ENCODE results near the gene GRB2.
"Not testable (repeated sequence)": the region's sequence is repeated elsewhere in the genome, so short reads cannot be mapped to it uniquely, and the experiment has no call there.

The GRB2 gene

DNA sequence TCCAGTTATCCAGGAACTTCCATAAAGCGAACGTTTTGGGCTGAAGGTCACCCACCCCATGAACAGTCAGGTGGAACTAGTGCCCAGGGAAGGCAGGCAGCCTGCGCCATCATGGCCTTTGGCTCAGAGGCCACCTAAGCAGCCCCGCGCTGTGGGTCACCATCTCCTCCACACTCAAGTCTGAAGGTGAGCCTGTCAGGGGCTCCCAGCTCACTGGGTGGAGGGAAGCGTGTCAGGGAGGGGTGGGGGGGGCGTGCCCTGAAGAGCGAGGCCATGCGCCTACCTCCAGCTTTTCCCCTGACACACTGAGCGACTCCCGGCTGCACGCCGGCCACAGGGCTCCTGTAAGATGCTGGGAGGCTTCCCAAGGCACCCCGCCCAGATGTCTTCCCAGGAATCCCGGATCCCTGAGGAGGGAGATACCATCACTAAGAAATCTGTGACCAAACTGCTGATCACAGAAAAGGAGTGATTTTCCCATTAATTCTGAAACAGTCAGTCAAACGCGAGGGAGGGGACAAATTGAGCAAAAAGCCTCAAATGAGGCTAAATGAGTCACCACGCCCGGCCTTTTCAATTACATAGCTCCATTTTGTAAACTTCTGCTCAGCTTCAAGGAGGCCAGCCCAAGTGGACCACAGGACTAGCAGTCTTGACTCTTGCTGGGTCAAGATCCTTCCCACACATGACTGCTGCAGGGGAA, 89.8 kb downstream of the GRB2 start:
- DNase-seq: peak; percentile 53

DNA sequence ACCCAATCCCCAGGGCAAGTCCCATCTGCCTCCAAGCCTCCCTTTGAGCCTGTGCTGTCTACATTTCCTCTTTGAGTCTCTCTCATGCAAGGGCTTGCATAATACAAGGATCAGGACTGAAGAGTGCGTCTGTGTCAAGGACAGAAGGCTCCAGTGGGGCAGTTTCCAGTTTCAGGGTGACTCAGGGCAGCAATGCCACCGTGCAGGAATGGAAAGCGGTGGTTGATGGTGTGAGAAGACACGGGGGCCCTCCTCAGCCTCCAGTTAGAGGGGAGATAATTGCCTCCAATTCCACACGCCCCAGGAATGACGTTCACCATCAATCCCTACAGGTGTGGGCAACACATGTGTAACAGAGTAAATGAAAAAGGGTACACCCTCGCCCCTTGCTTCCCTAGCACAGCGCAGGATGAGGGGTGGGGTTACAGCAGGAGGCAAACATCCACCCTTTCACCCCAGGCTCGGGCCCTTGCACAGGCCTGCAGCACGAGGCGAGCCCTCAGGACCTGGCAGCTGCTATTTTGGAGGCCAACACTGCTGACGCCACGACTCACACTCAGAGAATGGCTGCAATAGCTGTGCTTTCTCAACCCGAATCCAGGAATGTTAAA, 91.4 kb downstream of the GRB2 start:
- no peak for DNase-seq

DNA sequence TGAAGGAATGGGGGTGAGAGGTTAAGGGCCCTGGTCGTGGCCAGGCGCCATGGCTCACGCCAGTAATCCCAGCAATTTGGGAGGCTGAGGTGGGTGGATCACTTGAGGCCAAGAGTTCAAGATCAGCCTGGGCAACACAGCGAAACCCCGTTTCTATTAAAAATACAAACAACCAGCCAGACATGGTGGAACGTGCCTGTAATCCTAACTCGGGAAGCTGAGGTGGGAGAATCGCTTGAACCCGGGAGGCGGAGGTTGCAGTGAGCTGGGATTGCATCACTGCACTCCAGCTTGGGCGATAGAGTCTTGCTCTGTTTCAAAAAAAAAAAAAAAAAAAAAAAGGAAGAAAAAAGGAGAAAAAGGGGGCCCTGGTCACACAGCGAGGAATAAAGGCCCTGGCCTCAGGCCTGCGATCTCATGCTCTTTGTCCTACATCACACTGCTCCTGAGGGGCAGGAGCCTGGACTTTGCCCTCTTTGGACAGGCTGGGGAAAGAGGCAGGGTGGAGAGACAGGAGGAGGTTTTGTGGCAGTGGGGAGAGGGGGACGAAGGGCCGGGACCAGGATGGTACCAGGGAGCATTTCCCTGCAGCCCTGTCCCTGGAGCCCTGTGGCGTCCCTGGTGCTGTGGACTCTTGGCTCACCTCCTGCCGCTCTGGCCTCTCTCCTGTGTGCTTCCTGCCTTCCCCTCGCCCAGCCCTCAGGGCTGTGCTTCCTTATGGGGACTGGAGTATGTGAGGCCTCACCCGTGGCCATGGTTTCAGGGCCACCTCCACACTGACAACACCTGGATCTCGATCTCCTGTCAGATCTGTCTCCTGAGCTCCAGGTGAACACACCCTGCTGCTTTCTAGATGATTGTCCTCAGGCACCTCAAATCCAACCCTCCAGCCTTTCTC, 96.5 kb downstream of the GRB2 start:
- DNase-seq: no peak

DNA sequence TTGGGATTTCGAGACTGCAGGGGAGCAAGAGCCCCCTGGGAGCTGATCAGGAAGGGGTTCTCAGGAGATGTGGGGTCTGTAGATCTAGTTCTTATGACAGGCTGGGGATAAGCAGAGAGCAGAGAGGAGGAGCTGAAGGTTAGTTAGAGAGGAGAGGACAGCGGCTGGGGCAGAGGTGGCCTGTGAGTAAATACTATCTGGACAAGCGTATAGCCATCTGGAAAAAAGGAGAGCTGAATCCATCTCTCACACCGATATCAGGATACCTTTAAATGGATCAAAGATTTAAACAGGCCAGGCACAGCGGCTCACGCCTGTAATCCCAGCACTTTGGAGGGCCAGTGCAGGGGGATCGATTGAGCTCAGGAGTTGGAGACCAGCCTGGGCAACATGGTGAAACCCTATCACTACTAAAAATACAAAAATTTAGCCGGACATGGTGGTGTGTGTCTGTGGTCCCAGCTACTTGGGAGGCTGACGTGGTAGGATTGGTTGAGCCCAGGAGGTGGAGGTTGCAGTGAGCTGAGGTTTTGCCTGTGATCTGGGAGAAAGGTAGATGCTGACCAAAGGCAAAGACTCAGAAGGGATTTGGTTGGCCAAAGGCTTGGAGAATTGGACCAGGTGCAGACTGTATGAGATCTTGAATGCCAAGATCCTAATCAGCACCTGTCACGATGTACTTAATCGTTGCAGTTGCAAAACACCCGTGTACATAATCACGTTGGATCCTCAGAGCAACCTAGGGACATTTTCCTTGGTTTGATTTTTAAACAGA, 97.3 kb downstream of the GRB2 start:
- DNase-seq: no peak

DNA sequence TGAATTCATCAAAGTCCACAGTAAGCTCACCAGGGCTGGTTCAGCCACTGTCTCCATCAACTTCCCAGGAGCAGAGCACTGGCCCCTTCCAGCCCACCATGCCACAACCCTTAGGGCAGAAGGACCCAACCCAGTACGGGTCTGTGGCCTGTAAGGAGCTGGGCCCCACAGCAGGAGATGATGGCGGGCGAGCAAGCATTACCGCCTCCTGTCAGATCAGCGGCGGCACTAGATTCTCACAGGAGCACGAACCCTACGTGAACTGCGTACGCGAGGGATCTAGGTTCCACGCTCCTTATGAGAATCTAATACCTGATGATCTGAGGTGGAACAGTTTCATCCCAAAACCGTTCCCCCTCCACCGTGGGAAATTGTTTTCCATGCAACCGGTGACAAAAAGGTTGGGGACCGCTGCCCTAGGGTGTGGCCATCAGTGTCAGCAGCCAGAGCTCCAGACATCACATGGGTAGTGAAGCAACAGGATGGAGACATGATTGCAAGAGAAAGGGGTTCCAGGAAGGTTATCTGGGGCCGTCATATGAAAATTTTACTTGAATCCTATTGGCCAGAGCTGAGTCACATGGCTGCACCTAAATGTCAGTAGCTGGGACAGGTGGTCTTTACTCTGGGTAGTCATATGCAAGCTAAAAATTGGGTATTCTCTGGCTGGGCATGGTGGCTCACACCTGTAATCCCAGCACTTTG, 103.8 kb downstream of the GRB2 start:
- no peak for DNase-seq

DNA sequence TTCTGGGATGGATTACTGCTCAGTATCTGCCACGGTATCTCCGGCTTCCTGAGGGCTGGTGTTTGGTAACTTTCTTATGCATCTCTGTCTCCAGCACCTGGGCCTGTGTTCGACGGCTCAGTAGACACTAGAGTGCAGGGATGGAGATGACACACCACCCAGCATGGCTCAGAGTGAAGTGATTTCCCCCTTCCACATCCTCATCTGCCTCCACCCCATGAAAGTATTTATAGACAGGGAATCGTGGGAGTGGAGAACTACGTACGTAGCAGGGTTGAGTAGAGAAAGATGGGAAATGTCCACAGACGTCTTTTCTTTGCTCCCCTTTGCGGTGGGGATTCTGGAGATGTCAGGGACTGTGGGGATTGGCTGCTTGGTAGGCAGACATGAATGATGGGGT, 104.4 kb downstream of the GRB2 start:
- no peak for DNase-seq

DNA sequence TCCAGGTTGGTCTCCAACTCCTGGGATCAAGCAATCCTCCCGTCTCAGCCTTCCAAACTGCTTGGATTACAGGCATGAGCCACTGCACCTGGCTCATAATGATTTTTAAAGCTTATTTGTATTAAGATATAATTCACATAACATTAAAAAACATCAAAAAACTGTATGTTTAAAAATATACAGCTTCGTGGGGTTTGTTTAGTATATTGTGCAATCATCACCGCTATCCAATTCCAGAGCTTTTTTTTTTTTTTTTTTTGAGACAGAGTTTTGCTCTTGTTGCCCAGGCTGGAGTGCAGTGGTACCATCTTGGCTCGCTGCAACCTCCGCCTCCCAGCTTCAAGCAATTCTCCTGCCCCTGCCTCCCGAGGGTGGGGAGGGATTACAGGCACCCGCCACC, 105.2 kb downstream of the GRB2 start:
- no peak for DNase-seq

DNA sequence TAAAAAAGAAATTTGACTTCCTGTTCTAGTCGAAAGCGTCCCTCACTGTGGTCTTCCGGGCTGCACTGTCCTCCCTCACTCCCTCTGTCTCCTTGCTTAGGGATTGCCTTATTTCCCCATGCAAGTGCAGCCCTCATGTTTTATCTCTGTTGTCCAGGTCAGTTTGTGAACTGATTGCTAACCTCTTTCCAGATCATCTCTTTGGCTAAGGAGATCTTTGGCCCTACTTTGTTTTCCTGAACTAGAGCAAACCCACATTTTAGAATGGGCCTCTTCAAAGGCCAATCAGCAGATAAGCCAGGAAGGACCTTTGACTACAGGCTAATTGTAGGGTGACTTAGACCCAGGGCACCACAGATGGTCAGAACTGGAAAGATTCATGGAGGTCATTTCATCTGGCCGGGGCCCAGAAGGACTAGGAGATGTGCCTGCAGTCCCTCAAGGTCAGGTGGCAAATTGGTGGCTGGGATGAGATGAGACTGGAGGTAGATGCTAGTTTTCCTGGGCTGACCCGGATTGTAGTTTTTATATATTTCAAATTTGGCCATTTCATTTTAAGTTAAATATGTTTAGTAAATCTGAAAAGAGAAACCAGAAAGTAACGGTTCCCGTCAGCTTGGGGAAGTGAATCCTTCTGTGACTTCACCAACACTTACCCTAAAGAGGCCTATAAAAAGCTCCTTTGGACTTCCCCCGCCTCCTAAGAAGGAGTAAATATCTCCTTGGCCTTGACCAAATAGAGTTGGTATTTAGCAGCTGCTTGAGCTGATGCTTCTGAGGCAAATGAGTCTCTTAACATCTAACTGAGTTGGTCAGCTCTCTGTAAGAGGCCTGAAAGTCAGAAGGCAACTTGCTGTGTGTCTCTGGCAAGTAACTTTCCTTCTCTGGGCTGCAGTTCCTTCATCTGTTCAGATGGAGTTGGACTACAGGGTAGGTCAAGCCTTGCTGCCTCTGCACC, 110.0 kb downstream of the GRB2 start:
- DNase-seq: peak; percentile 43

DNA sequence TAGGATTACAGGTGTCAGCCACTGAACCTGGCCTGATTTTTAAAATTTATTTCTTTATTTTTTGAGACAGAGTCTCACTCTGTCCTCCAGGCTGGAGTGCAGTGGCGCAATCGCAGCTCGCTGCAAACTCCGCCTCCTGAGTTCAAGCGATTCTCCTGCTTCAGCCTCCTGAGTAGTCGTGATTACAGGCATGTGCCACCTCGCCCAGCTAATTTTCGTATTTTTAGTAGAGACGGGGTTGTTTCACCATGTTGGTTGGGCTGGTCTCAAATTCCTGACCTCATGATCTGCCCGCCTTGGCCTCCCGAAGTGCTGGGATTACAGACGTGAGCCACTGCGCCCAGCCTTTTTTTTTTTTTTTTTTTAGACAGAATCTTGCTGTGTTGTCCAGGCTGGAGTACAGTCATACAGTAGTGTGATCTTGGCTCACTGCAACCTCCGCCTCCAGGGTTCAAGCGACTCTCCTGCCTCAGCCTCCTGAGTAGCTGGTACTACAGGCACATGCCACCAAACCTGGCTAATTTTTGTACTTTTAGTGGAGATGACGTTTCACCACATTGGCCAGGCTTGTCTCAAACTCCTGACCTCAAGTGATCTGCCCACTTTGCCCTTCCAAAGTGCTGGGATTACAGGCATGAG, 112.5 kb downstream of the GRB2 start:
- DNase-seq: not testable (repeated sequence)

DNA sequence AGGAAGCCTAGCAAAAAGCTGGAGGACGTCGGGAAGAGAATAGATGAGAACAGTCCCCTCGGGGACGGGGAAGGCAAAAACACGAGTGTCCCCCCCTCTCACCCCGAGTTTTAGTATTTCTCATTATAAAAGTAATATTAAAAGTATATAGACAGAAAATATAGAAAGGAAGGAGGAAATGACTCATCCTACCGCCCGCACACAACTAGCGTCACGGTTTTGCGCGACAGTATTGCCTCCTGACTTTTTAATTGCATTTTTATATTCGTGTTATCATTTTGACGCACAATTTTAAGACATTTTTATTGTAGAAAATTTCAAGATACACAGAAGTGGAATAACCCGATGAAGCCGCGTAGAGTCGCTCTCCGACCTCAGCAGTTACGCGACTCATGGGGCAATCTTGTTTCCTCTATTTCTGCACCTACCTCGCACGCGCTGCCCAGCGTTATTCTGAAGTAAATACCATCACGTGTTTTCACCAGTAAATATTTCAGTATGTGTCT, 115.6 kb downstream of the GRB2 start:
- DNase-seq: peak; percentile 75

DNA sequence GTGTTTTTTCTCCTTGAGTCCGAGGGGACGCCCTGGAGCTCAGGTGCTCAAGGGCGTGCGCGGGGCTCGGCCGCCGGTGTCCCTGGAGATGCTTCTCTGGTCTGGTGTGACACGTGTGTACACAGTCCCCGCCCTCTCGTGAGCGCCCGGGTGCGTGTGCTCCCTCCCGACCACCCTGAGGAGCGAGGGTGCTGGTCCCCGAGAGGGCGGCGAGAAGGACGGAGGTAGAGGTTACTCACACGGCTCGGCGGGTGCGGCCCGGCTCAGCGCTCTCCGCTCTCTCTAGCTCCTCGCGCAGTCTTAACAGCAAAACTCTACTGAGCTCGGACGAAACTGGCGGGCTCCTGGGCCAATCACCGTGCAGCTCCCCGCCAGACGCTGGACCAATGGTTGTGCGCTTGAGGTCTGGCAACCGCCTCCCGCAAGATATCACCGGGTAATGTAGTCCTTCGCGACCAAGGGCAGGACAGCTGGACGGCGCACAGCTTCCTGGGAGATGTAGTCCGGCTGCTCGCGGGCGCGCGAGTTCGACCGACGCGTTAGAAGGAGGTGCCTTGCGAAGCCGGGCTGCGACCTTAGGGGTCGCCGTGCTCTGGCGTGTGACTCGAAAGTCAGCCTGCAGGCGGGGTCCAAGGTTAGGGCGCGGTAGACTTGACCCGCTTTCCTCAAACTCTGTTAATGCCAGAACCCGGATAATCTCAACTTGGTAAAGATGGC, 116.2 kb downstream of the GRB2 start, which contains the start of gene SLC25A19:
SLC25A19 (minus strand) TSS at position 319 of the 717 bp plus-strand sequence. CDS start 2,669 bp downstream, outside the sequence.
- peak; percentile 98 for DNase-seq

DNA sequence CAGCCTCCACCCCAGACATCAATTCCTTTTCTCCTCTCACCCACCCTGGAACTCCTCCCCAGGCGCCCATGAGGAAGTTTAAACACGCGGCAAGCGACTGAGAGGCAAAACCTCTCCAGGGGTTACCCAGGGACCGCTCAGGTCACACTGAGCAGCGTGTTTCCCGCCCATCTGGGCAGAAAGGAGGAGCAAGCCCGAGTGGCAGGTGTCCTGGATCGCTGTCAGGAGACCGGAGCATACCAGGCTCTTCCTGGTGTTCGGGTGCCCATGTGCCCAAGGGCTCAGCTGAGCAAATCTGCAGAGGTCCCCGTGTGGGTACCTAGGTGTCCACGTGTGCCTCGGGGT, 116.7 kb downstream of the GRB2 start:
- DNase-seq: peak; percentile 71

DNA sequence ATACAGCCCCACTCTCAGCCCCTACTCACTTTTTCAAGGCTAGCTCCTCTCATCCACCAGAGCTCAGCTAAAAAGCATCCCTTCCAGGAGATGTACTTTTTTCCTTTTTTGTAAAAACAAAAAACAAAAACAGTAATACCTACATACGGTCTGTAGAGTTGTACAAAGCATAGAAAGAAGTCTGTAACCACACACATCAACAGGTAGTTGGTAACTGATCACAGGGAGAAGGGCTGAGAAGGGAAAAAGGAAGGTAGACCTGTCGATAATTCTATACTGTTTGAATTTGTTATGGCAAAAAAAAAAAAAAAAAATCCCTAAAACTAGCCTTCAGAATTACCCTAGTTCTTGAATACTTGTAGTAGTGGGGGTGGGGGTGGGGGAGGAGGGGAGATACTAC, 117.1 kb downstream of the GRB2 start:
- no peak for DNase-seq

DNA sequence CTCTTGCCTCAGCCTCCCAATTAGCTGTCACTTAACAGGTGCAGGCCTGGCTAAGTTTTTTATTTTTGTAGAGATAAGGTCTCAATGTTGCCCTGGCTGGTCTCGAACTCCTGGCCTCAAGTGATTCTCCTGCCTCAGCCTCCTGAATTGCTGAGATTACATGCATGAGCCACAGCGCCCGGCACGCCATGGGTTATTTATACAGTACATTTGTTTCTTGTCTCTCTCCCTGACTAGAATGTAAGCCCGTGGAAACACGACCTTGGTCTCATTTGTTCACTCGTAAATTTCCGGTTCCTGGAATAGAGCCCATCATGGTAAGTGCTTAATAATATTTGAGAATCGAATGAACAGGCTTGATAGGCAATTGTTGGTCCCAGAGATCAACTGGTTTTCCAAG, 118.3 kb downstream of the GRB2 start:
- no peak for DNase-seq

DNA sequence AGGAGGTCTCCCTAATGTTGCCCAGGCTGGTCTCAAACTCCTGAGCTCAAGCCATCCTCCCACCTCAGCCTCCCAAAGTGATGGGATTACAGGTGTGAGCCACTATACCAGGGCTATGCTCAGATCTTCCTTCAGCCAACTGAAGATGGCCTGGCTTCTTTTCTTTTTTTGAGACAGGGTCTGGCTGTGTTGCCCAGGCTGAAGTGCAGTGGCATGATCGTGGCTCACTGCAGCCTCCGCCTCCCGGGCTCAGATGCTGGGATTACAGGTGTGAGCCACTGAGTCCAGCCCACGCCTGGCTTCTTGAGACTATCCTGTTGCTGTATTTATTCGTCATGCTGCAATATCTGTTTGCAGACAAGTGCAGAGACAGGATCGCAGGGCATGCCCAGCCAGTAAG, 120.4 kb downstream of the GRB2 start:
- DNase-seq: no peak

DNA sequence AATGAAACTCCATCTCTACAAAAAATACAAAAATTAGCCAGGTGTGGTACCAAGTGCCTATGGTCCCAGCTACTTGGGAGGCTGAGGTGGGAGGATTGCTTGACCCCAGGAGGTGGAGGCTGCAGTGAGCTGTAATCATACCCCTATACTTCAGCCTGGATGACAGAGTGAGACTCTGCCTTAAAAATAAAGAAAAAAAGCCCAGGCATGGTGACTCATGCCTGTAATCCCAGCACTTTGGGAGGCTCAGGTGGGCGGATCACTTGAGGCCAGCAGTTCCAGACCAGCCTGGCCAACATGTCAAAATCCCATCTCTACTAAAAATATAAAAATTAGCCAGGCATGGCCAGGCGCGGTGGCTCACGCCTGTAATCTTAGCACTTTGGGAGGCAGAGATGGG, 125.3 kb downstream of the GRB2 start:
- not testable (repeated sequence) for DNase-seq

DNA sequence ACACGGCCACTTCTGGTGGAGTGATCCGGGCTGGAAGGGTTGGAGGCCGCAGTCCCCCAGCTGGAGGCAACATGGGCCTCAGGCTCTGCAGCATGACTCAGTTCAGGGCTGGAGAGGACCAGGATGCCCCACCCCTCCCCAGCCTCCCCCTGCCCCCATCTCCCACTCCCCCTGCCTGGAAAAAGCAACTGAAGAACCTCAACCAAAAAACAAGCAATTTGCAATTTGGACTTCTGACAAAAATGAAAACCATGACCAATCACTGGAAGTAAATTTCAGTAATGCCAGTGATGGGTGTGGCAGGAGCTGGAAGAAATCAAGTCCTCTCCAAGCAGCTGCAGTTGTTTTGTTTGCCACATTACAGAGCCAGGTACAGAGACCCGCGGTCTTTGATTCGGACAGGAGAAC, 127.8 kb downstream of the GRB2 start:
- no peak for DNase-seq

DNA sequence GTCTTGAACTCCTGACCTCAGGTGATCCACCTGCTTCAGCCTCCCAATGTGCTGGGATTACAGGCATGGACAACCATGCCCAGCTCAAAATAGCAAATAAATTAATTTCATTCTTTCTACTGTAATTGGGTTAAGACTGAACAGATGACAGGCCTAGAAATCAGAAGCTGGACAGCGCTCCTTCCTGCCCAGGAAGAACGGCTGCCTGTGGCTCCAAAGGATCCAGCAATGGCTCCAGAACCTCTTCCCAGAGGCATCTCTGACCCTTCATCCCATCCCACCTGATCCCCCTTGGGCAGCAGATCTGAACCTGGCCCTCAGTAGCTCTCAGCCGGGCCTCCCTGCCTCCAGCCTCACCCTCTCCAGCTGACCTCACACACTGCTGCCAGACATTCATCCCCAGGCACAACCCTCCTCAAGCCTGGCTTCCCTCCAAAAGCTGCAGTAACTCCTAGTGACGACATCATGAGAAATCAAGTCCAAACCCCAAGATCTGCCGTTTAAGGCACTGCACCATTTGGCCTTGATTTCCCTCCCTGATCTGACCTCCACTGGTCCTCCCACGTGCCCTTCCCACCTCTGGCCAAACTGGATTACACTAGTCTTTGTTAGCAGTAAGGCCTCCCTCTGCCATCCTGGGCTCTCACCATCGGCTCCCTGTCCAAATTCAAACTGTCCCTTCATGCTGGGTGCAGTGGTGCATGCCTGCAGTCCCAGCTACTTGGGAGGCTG, 131.3 kb downstream of the GRB2 start:
- no peak for DNase-seq

DNA sequence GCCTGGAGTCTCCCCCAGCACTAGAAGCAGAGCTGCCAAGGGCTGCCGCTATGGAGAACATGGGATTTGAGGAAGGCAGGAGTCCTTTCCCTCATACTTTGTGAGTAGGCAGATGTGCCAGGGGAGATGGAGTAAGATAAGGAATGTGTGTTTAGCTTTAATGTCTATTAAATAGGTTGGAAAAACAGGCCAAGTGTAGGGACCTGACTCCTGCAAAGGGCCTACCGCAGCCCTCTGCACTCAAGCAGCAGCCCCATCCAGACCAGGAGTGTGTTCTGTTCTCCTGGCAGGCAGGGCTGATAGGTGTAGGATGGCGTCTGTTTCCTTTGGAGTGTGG, 132.7 kb downstream of the GRB2 start:
- DNase-seq: no peak

Data from stimulated activated CD4-positive, alpha-beta T cell treated with anti-CD3 and anti-CD28 coated beads, Interleukin-15, amount 100 ng/mL, for 24 hours (primary cell).